Measurements from ENCODE around the gene SEMA3C.

- no peak for TF ChIP-seq CTCF (IDR thresholded peaks at IDR 0.05; ENCODE audit: low read depth, low read length, poor library complexity, severe bottlenecking)
- TF ChIP-seq EZH2phosphoT487 (IDR thresholded peaks at IDR 0.05; ENCODE audit: borderline replicate concordance, low read length) = no peak
Measured at GRCh38 chr7:80873140-80873539, 45.7 kb downstream of the SEMA3C start.

All from DOHH2 (cell line).